ENCODE results near the gene SRGAP3.

DNA sequence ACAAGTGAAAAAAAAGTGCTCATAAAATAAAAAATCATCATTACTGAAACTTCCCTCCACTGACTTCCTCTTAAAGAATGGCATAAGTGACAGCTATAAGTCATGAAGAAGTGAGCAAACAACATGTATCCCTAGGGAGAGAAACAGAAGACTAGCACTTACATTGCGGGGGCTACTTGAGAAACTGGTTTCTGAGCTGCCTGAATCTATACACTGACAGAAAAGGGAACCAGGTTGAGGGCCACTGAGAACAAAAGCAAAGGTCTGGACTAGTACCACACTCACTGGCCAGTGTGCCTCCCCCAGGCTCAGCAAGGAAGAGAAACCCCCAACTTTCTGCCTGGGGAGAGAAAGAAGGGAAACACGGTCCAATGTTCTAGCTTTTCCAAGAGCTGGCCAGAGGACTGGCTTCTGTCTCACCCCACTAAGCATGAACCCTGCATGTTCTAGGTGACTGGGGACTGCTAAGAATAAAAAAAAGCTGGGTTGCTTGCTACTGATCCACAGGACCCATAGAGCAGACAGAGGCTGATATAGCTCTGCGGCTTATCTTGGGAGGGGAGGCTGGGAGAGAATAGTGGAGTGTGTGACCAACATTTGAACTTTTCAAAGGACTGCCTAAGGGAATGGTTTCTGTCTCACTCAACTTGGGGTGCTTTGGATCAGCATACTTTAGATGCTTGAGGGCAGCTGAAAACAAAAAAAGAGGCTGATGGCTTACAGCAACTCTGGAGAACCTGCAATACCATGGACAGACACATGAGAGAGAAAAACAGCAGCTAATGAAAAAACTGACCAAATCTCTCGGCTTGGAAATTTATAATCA is 294.3 kb downstream of the SRGAP3 start:
- no peak for TF ChIP-seq EZH2phosphoT487 (IDR thresholded peaks at IDR 0.05; ENCODE audit: borderline replicate concordance)
- TF ChIP-seq, protein P1, sequence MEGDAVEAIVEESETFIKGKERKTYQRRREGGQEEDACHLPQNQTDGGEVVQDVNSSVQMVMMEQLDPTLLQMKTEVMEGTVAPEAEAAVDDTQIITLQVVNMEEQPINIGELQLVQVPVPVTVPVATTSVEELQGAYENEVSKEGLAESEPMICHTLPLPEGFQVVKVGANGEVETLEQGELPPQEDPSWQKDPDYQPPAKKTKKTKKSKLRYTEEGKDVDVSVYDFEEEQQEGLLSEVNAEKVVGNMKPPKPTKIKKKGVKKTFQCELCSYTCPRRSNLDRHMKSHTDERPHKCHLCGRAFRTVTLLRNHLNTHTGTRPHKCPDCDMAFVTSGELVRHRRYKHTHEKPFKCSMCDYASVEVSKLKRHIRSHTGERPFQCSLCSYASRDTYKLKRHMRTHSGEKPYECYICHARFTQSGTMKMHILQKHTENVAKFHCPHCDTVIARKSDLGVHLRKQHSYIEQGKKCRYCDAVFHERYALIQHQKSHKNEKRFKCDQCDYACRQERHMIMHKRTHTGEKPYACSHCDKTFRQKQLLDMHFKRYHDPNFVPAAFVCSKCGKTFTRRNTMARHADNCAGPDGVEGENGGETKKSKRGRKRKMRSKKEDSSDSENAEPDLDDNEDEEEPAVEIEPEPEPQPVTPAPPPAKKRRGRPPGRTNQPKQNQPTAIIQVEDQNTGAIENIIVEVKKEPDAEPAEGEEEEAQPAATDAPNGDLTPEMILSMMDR (conservative IDR thresholded peaks at IDR 0.05; ENCODE audit: low read length) = no peak

Data from Loucy (cell line).